Measurements from ENCODE around the gene PPDPF. TPM values are rescaled to one million over a fixed set of nuclear protein-coding genes. Genes with fewer than 3 reads are reported as not detected.

PPDPF gene
- total RNA-seq, 1 donor from 2014 or later: 251 TPM

DNA sequence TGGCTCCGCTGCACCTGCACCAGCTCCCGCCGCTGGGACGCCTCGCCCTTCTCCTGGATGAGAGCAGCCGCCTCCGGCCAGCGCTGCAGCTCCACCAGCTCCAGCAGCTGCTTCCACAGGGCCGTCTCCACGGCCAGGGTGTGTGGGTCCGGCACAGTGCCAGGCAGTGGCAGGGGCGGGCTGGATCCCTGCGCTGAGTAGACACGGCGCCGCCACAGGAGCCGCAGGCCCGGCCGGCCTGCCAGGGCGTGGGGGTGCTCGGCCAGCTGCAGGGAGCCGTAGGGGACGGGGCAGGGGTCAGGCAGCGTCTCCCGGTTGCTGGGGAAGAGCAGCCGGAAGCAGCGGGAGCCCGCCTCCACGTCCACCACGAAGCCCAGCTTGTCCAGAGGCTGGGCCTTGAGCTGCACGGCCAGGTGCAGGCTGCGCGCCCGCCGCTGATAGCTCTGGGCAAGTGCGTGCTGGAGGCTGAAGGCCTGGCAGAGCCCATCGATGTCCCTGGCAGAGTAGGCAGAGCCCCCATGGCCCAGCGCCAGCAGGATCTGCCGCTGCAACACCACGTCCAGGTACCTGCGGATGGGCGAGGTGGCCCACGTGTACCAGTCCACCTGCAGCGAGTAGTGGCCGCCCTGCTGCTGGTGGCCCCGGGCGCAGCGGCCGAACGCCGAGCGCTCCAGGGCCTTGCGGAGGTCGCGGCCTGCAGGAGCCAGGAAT, 42.8 kb downstream of the PPDPF start:
- Mint-ChIP-seq H3K36me3 (ENCODE audit: low read depth, unreplicated experiment) (peaks cover 5% of the 10 kb centered on the region), H3K4me3 (ENCODE audit: unreplicated experiment) (no peak overlapping the region), H3K27ac (ENCODE audit: unreplicated experiment) (no peak overlapping the region), H3K27me3 (ENCODE audit: low read depth, unreplicated experiment) (no peaks in the 10 kb centered on the region), H3K9me3 (ENCODE audit: unreplicated experiment) (no peaks in the 10 kb centered on the region), H3K4me1 (ENCODE audit: low read depth, unreplicated experiment) (no peaks in the 10 kb centered on the region)
- H2AFZ ChIP-seq (ENCODE audit: low read depth, low read length): no peak overlapping the region
- H3K27ac ChIP-seq (ENCODE audit: low read depth, low read length): no peak overlapping the region
- H3K79me2 ChIP-seq (ENCODE audit: insufficient read depth, low read length): no peaks in the 10 kb centered on the region
- no peaks in the 10 kb centered on the region for H3K27me3 ChIP-seq (ENCODE audit: insufficient read depth, low read length)
- no peak for DNase-seq (ENCODE audit: low read depth)
- no peaks in the 10 kb centered on the region for H3K9me3 ChIP-seq (ENCODE audit: insufficient read depth, low read depth, low read length)
- no peak overlapping the region for H3K4me3 ChIP-seq (ENCODE audit: insufficient read depth, low read depth, low read length)
- H3K4me1 ChIP-seq (ENCODE audit: insufficient read depth, low read length): no peaks in the 10 kb centered on the region
- TF ChIP-seq EZH2 (IDR thresholded peaks at IDR 0.05; ENCODE audit: insufficient read depth, low read length): no peak
- TF ChIP-seq, protein P1, sequence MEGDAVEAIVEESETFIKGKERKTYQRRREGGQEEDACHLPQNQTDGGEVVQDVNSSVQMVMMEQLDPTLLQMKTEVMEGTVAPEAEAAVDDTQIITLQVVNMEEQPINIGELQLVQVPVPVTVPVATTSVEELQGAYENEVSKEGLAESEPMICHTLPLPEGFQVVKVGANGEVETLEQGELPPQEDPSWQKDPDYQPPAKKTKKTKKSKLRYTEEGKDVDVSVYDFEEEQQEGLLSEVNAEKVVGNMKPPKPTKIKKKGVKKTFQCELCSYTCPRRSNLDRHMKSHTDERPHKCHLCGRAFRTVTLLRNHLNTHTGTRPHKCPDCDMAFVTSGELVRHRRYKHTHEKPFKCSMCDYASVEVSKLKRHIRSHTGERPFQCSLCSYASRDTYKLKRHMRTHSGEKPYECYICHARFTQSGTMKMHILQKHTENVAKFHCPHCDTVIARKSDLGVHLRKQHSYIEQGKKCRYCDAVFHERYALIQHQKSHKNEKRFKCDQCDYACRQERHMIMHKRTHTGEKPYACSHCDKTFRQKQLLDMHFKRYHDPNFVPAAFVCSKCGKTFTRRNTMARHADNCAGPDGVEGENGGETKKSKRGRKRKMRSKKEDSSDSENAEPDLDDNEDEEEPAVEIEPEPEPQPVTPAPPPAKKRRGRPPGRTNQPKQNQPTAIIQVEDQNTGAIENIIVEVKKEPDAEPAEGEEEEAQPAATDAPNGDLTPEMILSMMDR (IDR thresholded peaks at IDR 0.05; ENCODE audit: insufficient read depth, low read depth, low read length): no peak
- H3K9ac ChIP-seq (ENCODE audit: low read length): no peak overlapping the region
- H4K20me1 ChIP-seq (ENCODE audit: insufficient read depth, low read length): peaks cover 9% of the 10 kb centered on the region
- H3K4me2 ChIP-seq (ENCODE audit: low read length): no peak overlapping the region
- FAIRE-seq: no peak
- no peaks in the 10 kb centered on the region for H3K36me3 ChIP-seq (ENCODE audit: insufficient read depth, low read length)

DNA sequence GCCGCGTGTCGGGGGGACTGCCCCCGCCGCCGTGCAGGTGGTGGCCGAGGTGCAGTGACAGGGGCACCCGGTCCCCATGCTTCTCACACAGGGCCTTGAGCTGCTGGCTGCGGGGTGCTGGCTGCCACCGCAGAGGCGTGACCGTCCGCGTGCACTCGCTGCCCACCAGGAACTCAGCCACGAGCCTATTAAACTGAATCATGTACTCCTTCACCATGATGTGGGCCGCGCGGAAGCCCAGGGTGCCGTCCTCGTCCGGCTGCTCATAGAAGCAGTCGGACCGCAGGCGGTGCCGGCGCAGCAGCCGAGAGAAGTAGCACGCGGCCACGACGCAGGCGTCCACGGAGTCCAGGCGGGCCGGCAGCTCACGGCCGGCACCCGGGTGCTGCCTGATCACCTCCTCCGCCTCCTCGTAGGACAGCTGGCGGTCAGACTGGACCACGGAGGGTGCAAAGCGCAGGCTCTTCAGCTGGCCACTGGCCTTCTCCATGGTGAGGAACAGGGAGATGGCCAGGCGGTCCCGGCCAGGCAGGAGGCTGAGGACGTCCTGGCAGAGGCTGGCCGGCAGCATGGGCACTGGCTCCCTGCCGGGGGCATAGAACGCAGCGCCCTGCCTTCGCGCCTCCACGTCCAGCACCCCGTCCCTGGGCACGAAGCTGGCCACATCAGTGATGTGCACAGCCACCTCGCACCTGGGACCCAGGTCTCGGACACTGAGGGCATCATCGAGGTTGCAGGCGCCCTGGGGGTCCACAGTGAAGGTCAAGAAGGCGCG, 43.7 kb downstream of the PPDPF start:
- Mint-ChIP-seq H3K27ac (ENCODE audit: unreplicated experiment) (no peak overlapping the region), H3K27me3 (ENCODE audit: low read depth, unreplicated experiment) (no peaks in the 10 kb centered on the region), H3K36me3 (ENCODE audit: low read depth, unreplicated experiment) (peaks cover 5% of the 10 kb centered on the region), H3K4me3 (ENCODE audit: unreplicated experiment) (no peak overlapping the region), H3K9me3 (ENCODE audit: unreplicated experiment) (no peaks in the 10 kb centered on the region), H3K4me1 (ENCODE audit: low read depth, unreplicated experiment) (no peaks in the 10 kb centered on the region)
- DNase-seq (ENCODE audit: low read depth): no peak
- H3K27me3 ChIP-seq (ENCODE audit: insufficient read depth, low read length): no peaks in the 10 kb centered on the region
- no peaks in the 10 kb centered on the region for H3K4me1 ChIP-seq (ENCODE audit: insufficient read depth, low read length)
- no peak overlapping the region for H3K4me3 ChIP-seq (ENCODE audit: insufficient read depth, low read depth, low read length)
- no peak overlapping the region for H3K9ac ChIP-seq (ENCODE audit: low read length)
- no peak for FAIRE-seq
- no peak overlapping the region for H3K27ac ChIP-seq (ENCODE audit: low read depth, low read length)
- TF ChIP-seq, protein P1 (IDR thresholded peaks at IDR 0.05; ENCODE audit: insufficient read depth, low read depth, low read length): no peak
- no peak for TF ChIP-seq EZH2 (IDR thresholded peaks at IDR 0.05; ENCODE audit: insufficient read depth, low read length)
- H3K4me2 ChIP-seq (ENCODE audit: low read length): no peak overlapping the region
- H4K20me1 ChIP-seq (ENCODE audit: insufficient read depth, low read length): peaks cover 9% of the 10 kb centered on the region
- H3K36me3 ChIP-seq (ENCODE audit: insufficient read depth, low read length): no peaks in the 10 kb centered on the region
- H3K79me2 ChIP-seq (ENCODE audit: insufficient read depth, low read length): no peaks in the 10 kb centered on the region
- H3K9me3 ChIP-seq (ENCODE audit: insufficient read depth, low read depth, low read length): no peaks in the 10 kb centered on the region
- no peak overlapping the region for H2AFZ ChIP-seq (ENCODE audit: low read depth, low read length)

Measured in astrocyte (in vitro differentiated cells and primary cell).